Mesodermal cell (in vitro differentiated cells): ENCODE data around the gene TMEM116.
"Not testable (repeated sequence)": the region's sequence is repeated elsewhere in the genome, so short reads cannot be mapped to it uniquely, and the experiment has no call there.

Source experiments
- H3K27ac ChIP-seq: 2 replicates; pipeline ENCODE4 v1.7.0; 2013; ENCODE audit warnings: mild to moderate bottlenecking, low read depth, low read length, moderate library complexity; ENCODE audit not compliant: severe bottlenecking
- H3K36me3 ChIP-seq: 2 replicates; pipeline ENCODE4 v1.7.1; 2013; ENCODE audit warnings: mild to moderate bottlenecking, low read length, moderate library complexity; ENCODE audit not compliant: control insufficient read depth, insufficient read depth
- H3K4me1 ChIP-seq: one replicate; pipeline ENCODE4 v1.7.1; 2013; ENCODE audit warnings: mild to moderate bottlenecking, low read length; ENCODE audit not compliant: insufficient read depth, control insufficient read depth, poor library complexity, severe bottlenecking
- H3K4me3 ChIP-seq: 2 replicates; pipeline ENCODE4 v1.7.0; 2013; ENCODE audit warnings: low read length, control low read depth, mild to moderate bottlenecking; ENCODE audit not compliant: insufficient read depth, poor library complexity, severe bottlenecking; ENCODE audit errors: extremely low read depth
- H3K9me3 ChIP-seq: 2 replicates; pipeline ENCODE4 v1.7.1; 2013; ENCODE audit warnings: mild to moderate bottlenecking, low read length, moderate library complexity; ENCODE audit not compliant: control insufficient read depth
- WGBS, 2 experiments: methylation state at CpG; one replicate each; pipeline ENCODE4 v1.1.5; 2013; ENCODE audit warnings: missing lambda C conversion rate in 2 of 2; ENCODE audit not compliant: insufficient coverage in 2 of 2; 5-methylcytosine and 5-hydroxymethylcytosine counted together

The TMEM116 gene

DNA sequence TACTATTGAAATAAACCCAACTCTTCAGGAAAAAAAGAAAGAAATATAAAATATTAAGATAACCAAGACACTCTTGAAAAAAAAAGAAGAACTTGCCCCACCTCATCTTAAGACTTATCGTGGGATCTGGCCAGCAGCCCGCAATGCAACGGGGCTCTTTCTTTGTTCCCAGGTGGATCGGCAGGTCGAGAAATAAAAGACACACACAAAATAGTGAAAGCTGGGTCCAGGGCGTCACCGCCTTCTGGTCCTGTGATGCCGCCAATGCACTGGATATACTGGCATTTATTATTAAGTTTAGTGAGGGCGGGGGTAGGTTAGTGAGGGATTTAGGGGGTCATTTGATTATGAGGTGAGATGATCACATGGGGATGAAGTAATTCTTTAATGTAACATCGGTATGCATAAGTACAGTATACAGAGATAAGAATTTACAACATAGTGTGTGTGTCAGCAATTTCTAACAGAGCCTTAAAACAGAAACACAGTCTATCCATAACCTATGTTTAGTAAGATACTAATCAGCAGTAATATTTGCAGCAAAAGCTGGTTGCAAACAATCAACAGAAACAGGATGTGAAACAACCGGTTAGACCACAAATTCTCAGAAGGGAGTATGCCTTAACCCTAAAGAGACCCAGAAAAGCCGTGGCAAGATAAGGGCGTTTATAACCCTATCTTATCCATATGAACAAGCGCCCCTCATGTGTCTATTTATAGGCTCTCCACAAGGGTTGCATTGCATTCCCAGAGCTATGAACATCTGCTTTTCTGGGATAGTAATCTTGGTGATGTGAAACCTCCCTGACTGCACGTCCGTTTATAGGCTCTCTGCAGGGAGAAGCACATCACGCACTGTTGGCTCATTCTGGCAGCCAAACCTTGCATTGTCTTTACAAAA is 18.5 kb downstream of the TMEM116 start:
- not testable (repeated sequence) for H3K36me3 ChIP-seq, H3K4me1 ChIP-seq, H3K4me3 ChIP-seq, H3K27ac ChIP-seq, H3K9me3 ChIP-seq
- 95 to 96% methylated on average over 9 to 10 of the region's 17 CpGs for WGBS, 2 experiments

DNA sequence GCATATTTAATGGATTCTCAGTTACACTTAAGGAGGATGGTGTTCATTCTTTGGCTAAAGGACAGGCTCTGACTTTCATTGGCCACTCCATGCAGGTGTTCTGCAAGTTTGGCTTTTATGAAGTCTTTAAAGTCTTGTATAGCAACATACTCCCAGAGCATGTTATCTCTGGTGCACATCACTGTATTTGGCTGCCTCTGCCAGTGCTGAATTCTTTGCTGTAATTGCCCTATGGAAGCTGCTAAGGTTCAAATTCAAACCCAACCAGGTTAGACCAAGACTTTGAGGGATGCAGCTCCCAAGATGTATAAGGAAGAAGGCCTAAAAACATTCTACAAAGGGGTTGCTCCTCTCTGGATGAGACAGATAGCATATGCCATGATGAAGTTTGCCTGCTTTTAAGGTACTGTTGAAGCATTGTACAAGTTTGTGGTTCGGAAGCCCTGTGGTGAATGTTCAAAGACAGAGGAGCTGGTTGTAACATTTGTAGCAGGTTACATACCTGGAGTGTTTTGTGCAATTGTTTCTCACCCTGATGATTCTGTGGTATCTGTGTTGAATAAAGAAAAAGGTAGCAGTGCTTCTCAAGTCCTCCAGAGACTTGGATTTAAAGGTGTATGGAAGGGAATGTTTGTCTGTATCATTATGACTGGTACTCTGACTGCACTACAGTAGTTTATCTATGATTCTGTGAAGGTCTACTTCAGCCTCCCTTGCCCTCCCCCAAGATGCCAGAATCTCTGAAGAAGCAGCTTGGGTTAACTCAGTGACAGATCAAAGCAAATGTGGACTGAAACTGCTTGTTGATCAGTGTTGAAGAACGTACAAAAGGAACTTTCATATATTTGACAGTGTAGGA is 19.4 kb downstream of the TMEM116 start:
- 88 to 100% methylated on average over 1 of the region's 2 CpGs for WGBS, 2 experiments
- Histone ChIP-seq H3K27ac (no peak overlapping the region), H3K36me3 (no peaks in the 10 kb centered on the region), H3K9me3 (no peaks in the 10 kb centered on the region), H3K4me3 (no peak overlapping the region), H3K4me1 (no peaks in the 10 kb centered on the region)

DNA sequence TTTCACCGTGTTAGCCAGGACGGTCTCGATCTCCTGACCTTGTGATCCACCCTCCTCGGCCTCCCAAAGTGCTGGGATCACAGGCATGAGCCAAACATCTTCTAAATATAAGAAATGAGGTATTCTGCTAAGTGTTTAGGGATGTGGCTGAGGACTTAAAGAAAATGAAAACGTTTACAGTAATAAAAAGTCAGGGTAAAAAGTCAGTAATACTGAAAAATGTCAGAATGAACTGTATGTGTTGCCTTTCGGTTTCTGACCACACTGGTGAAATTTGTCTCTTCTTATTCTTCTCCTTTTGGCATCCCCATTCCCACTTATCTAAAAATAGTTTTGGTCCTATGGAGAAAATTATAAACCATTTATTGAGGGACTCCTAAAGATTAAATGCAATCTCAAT is 20.5 kb downstream of the TMEM116 start:
- no peak overlapping the region for H3K27ac ChIP-seq
- H3K36me3 ChIP-seq, result no peaks in the 10 kb centered on the region
- no peak overlapping the region for H3K4me3 ChIP-seq
- H3K9me3 ChIP-seq, result no peaks in the 10 kb centered on the region
- H3K4me1 ChIP-seq, result no peaks in the 10 kb centered on the region
- WGBS, 2 experiments, result 20% methylated on average over 1 of the region's 6 CpGs; no CpG with 5 or more reads in 1 of the 2 experiments

DNA sequence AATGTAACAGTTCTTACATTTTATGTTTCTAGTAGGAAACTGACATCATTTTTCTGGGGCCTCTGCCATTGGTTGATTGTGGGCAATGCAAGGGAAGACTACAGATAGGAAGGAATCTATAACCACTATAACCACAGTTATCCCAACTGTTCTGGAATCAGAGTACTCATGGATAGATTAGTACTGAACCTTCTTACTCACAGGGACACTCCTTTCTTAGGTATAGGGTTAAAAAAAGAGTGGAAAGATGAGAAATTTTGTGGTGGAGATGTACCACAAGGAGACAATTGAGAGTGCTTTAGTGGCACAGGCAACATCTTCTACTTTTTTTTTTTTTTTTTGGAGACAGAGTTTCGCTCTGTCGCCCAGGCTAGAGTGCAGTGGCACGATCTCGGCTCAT is 21.0 kb downstream of the TMEM116 start:
- Histone ChIP-seq H3K27ac (no peak overlapping the region), H3K4me1 (no peaks in the 10 kb centered on the region), H3K9me3 (no peaks in the 10 kb centered on the region), H3K4me3 (no peak overlapping the region), H3K36me3 (no peaks in the 10 kb centered on the region)
- WGBS, 2 experiments, result 96% methylated on average over 4 of the region's 4 CpGs; no CpG with 5 or more reads in 1 of the 2 experiments

DNA sequence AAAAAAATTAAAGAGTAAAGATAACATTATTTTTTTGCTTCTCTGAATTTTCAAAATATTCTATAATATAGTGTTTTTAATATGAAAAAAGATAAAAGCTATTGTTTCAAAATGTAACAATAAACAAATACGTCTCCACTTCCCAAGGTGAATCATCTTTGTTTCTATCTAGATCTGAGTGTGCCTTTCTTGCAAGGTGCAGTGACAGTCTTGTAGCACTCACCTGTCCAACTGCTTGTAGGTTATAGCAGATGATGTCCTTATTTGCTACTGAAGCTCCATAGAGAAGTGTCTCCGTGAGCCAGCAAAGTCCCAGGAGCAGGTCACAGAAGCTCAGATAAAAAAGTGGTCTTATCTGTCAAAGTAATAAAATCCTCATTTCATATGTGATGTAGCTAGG is 21.4 kb downstream of the TMEM116 start:
- H3K4me3 ChIP-seq, result no peak overlapping the region
- H3K4me1 ChIP-seq, result no peaks in the 10 kb centered on the region
- H3K36me3 ChIP-seq, result no peaks in the 10 kb centered on the region
- H3K27ac ChIP-seq, result no peak overlapping the region
- H3K9me3 ChIP-seq, result no peaks in the 10 kb centered on the region
- 100% methylated on average over 1 of the region's 2 CpGs for WGBS, 2 experiments

DNA sequence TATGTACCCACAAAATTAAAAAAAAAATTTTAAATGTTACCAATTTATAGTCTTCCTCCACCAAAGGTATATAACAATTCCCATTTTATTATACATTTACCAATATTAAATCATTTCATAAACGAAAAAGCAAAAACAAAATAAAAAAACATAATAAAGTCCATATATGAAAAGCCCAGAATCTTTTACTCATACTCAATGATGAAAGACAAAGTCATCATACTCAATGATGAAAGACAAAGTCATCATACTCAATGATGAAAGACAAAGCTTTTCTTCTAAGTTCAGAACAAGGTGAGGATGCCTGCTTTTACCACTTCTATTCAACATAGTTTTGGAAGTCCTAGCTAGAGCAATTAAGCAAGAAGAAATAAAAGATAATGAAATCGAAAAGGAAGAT is 28.1 kb downstream of the TMEM116 start:
- WGBS, 2 experiments, result 75 to 100% methylated on average over 1 of the region's 2 CpGs
- no peak overlapping the region for H3K4me3 ChIP-seq

DNA sequence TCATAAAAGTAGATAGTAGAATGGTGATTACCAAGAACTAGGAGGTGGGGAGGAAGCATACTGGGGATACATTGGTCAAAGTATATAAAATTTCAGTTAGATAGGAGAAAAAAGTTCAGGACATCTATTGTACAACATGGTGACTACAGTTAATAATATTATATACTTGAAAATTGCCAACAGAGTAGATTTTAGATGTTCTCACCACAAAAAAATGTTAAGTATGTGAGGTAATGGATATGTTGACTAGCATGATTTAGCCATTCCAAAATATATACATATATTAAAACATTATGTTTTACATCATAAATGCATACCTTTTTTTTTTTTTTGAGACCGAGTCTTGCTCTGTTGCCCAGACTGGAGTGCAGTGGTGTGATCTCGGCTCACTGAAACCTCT is 31.0 kb downstream of the TMEM116 start:
- WGBS, 2 experiments, result 100% methylated on average over 1 of the region's 2 CpGs; no CpG with 5 or more reads in 1 of the 2 experiments
- no peaks in the 10 kb centered on the region for H3K36me3 ChIP-seq
- H3K9me3 ChIP-seq, result no peaks in the 10 kb centered on the region
- H3K4me1 ChIP-seq, result peaks cover 4% of the 10 kb centered on the region
- no peak overlapping the region for H3K4me3 ChIP-seq
- H3K27ac ChIP-seq, result no peak overlapping the region

More for the DNA sequence above, 28.1 kb downstream of the TMEM116 start:
- Histone ChIP-seq H3K9me3 (no peaks in the 10 kb centered on the region), H3K4me1 (peaks cover 4% of the 10 kb centered on the region), H3K36me3 (no peaks in the 10 kb centered on the region), H3K27ac (no peak overlapping the region)

DNA sequence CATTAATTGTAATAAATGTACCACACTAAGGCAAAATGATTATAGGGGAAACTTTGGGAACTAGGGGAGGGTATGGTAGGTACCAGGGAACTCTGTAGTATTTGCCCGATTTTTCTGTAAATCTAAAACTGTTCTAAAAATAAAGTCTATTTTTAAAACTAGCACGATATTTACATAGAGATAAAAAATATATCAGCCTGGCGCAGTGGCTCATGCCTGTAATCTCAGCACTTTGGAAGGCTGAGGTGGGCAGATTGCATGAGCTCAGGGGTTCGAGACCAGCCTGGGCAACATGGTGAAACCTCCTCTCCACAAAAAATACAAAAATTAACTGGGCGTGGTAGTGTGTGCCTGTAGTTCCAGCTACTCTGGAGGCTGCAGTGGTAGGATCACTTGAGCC is 32.4 kb downstream of the TMEM116 start:
- Histone ChIP-seq H3K9me3 (no peaks in the 10 kb centered on the region), H3K4me1 (peaks cover 4% of the 10 kb centered on the region), H3K36me3 (no peaks in the 10 kb centered on the region), H3K4me3 (no peak overlapping the region), H3K27ac (no peak overlapping the region)
- WGBS, 2 experiments, result 60 to 92% methylated on average over 1 to 2 of the region's 5 CpGs

DNA sequence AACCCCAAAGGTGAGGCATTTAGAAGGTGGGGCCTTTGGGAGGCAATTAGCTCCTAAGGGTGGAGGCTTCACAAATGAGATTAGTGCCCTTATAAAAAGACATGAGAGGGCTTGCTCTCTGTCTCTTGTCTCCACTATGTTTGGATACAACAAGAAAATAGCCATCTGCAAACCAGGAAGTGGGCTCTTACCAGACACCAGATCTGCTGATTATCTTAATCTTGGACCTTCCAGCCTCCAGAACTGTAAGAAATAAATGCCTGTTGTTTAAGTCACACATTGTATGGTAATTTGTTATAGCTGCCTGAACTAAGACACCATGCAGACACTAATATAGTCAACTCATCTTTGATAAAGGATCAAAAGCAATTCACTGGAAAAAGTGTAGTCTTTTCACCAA is 34.4 kb downstream of the TMEM116 start:
- Histone ChIP-seq H3K4me1 (peaks cover 9% of the 10 kb centered on the region), H3K36me3 (no peaks in the 10 kb centered on the region), H3K4me3 (no peak overlapping the region)

DNA sequence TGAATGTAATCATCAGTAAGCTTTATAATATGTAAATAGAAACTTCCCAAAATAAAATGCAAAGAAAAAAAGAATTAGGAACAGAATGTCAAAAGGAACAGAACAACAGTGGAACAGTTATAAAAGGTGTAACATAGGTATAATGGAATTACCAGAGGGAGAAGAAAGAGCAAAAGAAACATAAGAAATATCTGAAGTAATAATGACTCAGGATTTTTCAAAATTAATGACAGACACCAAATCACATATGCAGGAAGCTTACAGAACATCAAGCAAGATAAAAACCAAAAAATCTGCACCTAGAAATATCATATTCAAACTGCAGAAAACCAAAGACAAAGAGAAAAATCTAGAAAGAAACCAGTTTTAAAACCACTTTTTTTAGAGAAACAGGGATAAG is 36.1 kb downstream of the TMEM116 start:
- Histone ChIP-seq H3K36me3 (no peaks in the 10 kb centered on the region), H3K27ac (no peak overlapping the region), H3K9me3 (peaks cover under 1% of the 10 kb centered on the region), H3K4me3 (no peak overlapping the region), H3K4me1 (peaks cover 6% of the 10 kb centered on the region)

More for the DNA sequence above, 34.4 kb downstream of the TMEM116 start:
- Histone ChIP-seq H3K9me3 (no peaks in the 10 kb centered on the region), H3K27ac (no peak overlapping the region)
